Hematopoietic multipotent progenitor cell treated with erythropoietin and hydrocortisone succinate and interleukin-3 and kit ligand, for 8 days (in vitro differentiated cells): ENCODE data around the gene RAI1.
A peak's percentile ranks its signal among the peaks of the same experiment; 100 is the strongest.
"Not testable (repeated sequence)": the region's sequence is repeated elsewhere in the genome, so short reads cannot be mapped to it uniquely, and the experiment has no call there.

Source experiments
- DNase-seq: peaks from one replicate; pipeline ENCODE4 v3.0.0-alpha.2; 2015

RAI1 gene

GRCh38 chr17:17806611-17807274 lies 125.5 kb downstream of the RAI1 start:
- DNase-seq, result no peak

- no peak for DNase-seq
These were observed 126.2 kb downstream of the RAI1 start for GRCh38 chr17:17807440-17807839.

GRCh38 chr17:17808200-17808599 lies 126.9 kb downstream of the RAI1 start:
- not testable (repeated sequence) for DNase-seq

- DNase-seq, result no peak
These were observed 127.6 kb downstream of the RAI1 start for GRCh38 chr17:17808706-17809432.

- no peak for DNase-seq
These were observed 128.3 kb downstream of the RAI1 start for GRCh38 chr17:17809531-17810083.

- no peak for DNase-seq
These were observed 129.0 kb downstream of the RAI1 start for GRCh38 chr17:17810084-17810894.

GRCh38 chr17:17810895-17811248 lies 129.6 kb downstream of the RAI1 start:
- DNase-seq, result no peak

- no peak for DNase-seq
These were observed 130.3 kb downstream of the RAI1 start for GRCh38 chr17:17811381-17812210.

- peak; percentile 64 for DNase-seq
These were observed 131.2 kb downstream of the RAI1 start for GRCh38 chr17:17812211-17813054.

- no peak for DNase-seq
These were observed 131.9 kb downstream of the RAI1 start for GRCh38 chr17:17813055-17813724.

GRCh38 chr17:17813725-17814095 lies 132.5 kb downstream of the RAI1 start:
- no peak for DNase-seq

- no peak for DNase-seq
These were observed 133.2 kb downstream of the RAI1 start for GRCh38 chr17:17814162-17815061.

GRCh38 chr17:17815062-17815406 lies 133.8 kb downstream of the RAI1 start:
- no peak for DNase-seq

- DNase-seq, result no peak
These were observed 134.4 kb downstream of the RAI1 start for GRCh38 chr17:17815436-17816200.

- no peak for DNase-seq
These were observed 135.1 kb downstream of the RAI1 start for GRCh38 chr17:17816240-17816814.

GRCh38 chr17:17816831-17817551 lies 135.7 kb downstream of the RAI1 start:
- no peak for DNase-seq

GRCh38 chr17:17817552-17817947 lies 136.3 kb downstream of the RAI1 start:
- DNase-seq, result no peak

- peak; percentile 44 for DNase-seq
These were observed 136.8 kb downstream of the RAI1 start for GRCh38 chr17:17818088-17818526.
